ENCODE results near the gene SSTR3. TPM values are rescaled to one million over a fixed set of nuclear protein-coding genes. Genes with fewer than 3 reads are reported as not detected.

The SSTR3 gene
- total and polyA plus RNA-seq, 2 of the 13 experiments (the other 11 are each of a cell fraction or from before 2014, with no cell fraction given), result 0.08 to 0.64 TPM

DNA sequence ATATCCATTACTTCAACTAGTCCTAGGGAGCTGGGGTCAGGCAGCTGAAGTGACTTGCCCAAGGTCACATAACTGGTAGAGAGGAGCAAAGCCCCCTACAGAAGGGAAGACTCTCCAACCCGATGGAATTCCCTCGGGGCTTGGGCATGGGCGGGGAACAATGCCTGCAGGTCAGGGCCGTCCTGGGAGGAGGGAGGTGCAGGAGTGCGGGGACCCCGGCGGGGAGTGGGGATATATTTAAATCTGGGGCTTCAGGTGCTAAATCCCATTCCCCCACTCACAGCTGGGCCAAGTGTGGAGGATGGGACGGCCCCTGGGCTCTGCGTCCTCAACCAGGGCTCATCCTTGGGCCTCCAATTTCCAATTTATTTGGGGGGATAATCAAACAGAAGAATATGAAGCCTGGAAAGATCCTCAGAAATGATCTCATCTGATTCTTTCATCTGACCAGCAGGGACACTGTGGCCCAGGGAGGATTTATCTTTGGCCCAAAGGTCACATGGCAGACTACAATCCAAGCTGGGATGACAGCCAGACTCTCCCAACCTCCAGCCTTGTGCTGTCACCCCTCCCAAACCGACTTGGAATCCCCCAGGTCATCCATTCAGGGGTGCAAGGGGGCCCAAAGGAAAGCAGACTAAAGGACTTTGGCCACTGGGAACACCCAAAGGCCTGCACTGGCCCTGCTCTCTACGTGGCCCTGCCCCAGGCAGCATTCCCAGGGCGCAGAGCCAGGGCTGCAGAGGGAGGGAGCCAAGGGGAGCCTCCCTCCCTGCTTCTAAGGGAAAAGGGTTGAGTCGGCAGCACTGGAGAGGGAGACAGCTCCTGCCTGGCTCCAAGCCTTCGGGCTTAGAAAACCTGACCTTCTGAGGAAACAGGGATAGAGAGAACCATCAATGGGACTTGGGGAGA lies 15.5 kb downstream of the SSTR3 start (continued):
- TF ChIP-seq ZNF335 (CRISPR knock-in tag; IDR thresholded peaks at IDR 0.05) (no peak), EEA1 (CRISPR knock-in tag; IDR thresholded peaks at IDR 0.05; ENCODE audit: borderline replicate concordance) (no peak), YEATS2 (CRISPR knock-in tag; IDR thresholded peaks at IDR 0.05; ENCODE audit: borderline replicate concordance) (no peak), HNRNPH1 (optimal IDR thresholded peaks at IDR 0.05; ENCODE audit: low read depth, low read length) (no peak), NBN (conservative IDR thresholded peaks at IDR 0.05) (no peak), NR2C2 (CRISPR knock-in tag; IDR thresholded peaks at IDR 0.05; ENCODE audit: borderline replicate concordance) (peak; percentile 60), HNRNPLL (IDR thresholded peaks at IDR 0.05; ENCODE audit: low read depth, low read length, poor library complexity, severe bottlenecking) (no peak), MYNN (CRISPR knock-in tag; IDR thresholded peaks at IDR 0.05; ENCODE audit: low read depth) (no peak), HOXA3 (CRISPR knock-in tag; IDR thresholded peaks at IDR 0.05) (peak; percentile 71), MZF1 (CRISPR knock-in tag; IDR thresholded peaks at IDR 0.05; ENCODE audit: borderline replicate concordance) (no peak), ATF7 (IDR thresholded peaks at IDR 0.05) (no peak), ATF7 (CRISPR knock-in tag; IDR thresholded peaks at IDR 0.05) (0 out of 2 replicates have a peak, but pooled peaks have one; percentile 56), ZNF326 (CRISPR knock-in tag; IDR thresholded peaks at IDR 0.05; ENCODE audit: borderline replicate concordance) (no peak), NFE2 (CRISPR knock-in tag; IDR thresholded peaks at IDR 0.05) (no peak), HNRNPL (IDR thresholded peaks at IDR 0.05; ENCODE audit: low read depth, low read length) (no peak), AKAP8 (CRISPR knock-in tag; IDR thresholded peaks at IDR 0.05) (0 out of 2 replicates have a peak, but pooled peaks have one; percentile 62), RXRA (CRISPR knock-in tag; IDR thresholded peaks at IDR 0.05) (peak; percentile 86)
- TF ChIP-seq, protein P1, sequence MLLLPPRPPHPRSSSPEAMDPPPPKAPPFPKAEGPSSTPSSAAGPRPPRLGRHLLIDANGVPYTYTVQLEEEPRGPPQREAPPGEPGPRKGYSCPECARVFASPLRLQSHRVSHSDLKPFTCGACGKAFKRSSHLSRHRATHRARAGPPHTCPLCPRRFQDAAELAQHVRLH (CRISPR knock-in tag; IDR thresholded peaks at IDR 0.05; ENCODE audit: borderline replicate concordance, low read depth), result no peak
- TF ChIP-seq, protein P2, sequence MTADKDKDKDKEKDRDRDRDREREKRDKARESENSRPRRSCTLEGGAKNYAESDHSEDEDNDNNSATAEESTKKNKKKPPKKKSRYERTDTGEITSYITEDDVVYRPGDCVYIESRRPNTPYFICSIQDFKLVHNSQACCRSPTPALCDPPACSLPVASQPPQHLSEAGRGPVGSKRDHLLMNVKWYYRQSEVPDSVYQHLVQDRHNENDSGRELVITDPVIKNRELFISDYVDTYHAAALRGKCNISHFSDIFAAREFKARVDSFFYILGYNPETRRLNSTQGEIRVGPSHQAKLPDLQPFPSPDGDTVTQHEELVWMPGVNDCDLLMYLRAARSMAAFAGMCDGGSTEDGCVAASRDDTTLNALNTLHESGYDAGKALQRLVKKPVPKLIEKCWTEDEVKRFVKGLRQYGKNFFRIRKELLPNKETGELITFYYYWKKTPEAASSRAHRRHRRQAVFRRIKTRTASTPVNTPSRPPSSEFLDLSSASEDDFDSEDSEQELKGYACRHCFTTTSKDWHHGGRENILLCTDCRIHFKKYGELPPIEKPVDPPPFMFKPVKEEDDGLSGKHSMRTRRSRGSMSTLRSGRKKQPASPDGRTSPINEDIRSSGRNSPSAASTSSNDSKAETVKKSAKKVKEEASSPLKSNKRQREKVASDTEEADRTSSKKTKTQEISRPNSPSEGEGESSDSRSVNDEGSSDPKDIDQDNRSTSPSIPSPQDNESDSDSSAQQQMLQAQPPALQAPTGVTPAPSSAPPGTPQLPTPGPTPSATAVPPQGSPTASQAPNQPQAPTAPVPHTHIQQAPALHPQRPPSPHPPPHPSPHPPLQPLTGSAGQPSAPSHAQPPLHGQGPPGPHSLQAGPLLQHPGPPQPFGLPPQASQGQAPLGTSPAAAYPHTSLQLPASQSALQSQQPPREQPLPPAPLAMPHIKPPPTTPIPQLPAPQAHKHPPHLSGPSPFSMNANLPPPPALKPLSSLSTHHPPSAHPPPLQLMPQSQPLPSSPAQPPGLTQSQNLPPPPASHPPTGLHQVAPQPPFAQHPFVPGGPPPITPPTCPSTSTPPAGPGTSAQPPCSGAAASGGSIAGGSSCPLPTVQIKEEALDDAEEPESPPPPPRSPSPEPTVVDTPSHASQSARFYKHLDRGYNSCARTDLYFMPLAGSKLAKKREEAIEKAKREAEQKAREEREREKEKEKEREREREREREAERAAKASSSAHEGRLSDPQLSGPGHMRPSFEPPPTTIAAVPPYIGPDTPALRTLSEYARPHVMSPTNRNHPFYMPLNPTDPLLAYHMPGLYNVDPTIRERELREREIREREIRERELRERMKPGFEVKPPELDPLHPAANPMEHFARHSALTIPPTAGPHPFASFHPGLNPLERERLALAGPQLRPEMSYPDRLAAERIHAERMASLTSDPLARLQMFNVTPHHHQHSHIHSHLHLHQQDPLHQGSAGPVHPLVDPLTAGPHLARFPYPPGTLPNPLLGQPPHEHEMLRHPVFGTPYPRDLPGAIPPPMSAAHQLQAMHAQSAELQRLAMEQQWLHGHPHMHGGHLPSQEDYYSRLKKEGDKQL (CRISPR knock-in tag; IDR thresholded peaks at IDR 0.05; ENCODE audit: low read depth), result no peak
- TF ChIP-seq, protein P3, sequence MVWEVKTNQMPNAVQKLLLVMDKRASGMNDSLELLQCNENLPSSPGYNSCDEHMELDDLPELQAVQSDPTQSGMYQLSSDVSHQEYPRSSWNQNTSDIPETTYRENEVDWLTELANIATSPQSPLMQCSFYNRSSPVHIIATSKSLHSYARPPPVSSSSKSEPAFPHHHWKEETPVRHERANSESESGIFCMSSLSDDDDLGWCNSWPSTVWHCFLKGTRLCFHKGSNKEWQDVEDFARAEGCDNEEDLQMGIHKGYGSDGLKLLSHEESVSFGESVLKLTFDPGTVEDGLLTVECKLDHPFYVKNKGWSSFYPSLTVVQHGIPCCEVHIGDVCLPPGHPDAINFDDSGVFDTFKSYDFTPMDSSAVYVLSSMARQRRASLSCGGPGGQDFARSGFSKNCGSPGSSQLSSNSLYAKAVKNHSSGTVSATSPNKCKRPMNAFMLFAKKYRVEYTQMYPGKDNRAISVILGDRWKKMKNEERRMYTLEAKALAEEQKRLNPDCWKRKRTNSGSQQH (CRISPR knock-in tag; IDR thresholded peaks at IDR 0.05; ENCODE audit: low read depth), result no peak
- TF ChIP-seq, protein P4, sequence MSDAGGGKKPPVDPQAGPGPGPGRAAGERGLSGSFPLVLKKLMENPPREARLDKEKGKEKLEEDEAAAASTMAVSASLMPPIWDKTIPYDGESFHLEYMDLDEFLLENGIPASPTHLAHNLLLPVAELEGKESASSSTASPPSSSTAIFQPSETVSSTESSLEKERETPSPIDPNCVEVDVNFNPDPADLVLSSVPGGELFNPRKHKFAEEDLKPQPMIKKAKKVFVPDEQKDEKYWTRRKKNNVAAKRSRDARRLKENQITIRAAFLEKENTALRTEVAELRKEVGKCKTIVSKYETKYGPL (CRISPR knock-in tag; IDR thresholded peaks at IDR 0.05), result no peak
